H9 (cell line): ENCODE results near the gene RASA2. TPM values are rescaled to one million over a fixed set of nuclear protein-coding genes. Genes with fewer than 3 reads are reported as not detected.

Experiments
- DNase-seq: peaks from one replicate; pipeline ENCODE4 v3.0.0-alpha.2; 2017
- H2AFZ ChIP-seq: one replicate; pipeline ENCODE4 v1.6.1; 2013; ENCODE audit warnings: mild to moderate bottlenecking, low read length, control low read depth, moderate library complexity
- H2AK5ac ChIP-seq: 2 replicates; pipeline ENCODE4 v1.6.1; 2013; ENCODE audit warnings: low read length, control low read depth, mixed read lengths; ENCODE audit not compliant: insufficient read length
- H2BK120ac ChIP-seq: one replicate; pipeline ENCODE4 v1.6.1; 2013; ENCODE audit warnings: low read depth, mild to moderate bottlenecking, low read length, control low read depth, inconsistent platforms; ENCODE audit not compliant: poor library complexity, severe bottlenecking
- H2BK12ac ChIP-seq: 2 replicates; pipeline ENCODE4 v1.6.1; 2013; ENCODE audit warnings: low read length, control low read depth, mixed read lengths, low read depth; ENCODE audit not compliant: insufficient read length
- H2BK15ac ChIP-seq: 2 replicates; pipeline ENCODE4 v1.6.1; 2013; ENCODE audit warnings: low read depth, low read length, control low read depth
- H2BK20ac ChIP-seq: one replicate; pipeline ENCODE4 v1.6.1; 2013; ENCODE audit warnings: low read depth, mild to moderate bottlenecking, low read length, control low read depth, inconsistent platforms; ENCODE audit not compliant: poor library complexity, severe bottlenecking
- H2BK5ac ChIP-seq: 2 replicates; pipeline ENCODE4 v1.6.1; 2013; ENCODE audit warnings: low read length, control low read depth, mixed read lengths; ENCODE audit not compliant: insufficient read length
- H3K14ac ChIP-seq: 2 replicates; pipeline ENCODE4 v1.6.1; 2013; ENCODE audit warnings: low read length, control low read depth; ENCODE audit not compliant: insufficient read depth
- H3K18ac ChIP-seq: 2 replicates; pipeline ENCODE4 v1.6.1; 2013; ENCODE audit warnings: low read depth, mild to moderate bottlenecking, mixed read lengths, low read length, control low read depth; ENCODE audit not compliant: insufficient read length
- H3K23ac ChIP-seq: 2 replicates; pipeline ENCODE4 v1.6.1; 2013; ENCODE audit warnings: low read length, control low read depth, mixed read lengths, low read depth; ENCODE audit not compliant: insufficient read length
- H3K23me2 ChIP-seq: 2 replicates; pipeline ENCODE4 v1.6.1; 2013; ENCODE audit warnings: low read depth, mild to moderate bottlenecking, mixed read lengths, low read length, control low read depth; ENCODE audit not compliant: insufficient read length, poor library complexity, severe bottlenecking
- H3K27ac ChIP-seq: 2 replicates; pipeline ENCODE4 v1.5.1; 2013; ENCODE audit warnings: low read length, control low read depth, mixed read lengths, low read depth; ENCODE audit not compliant: insufficient read length
- H3K27me3 ChIP-seq: 2 replicates; pipeline ENCODE4 v1.6.1; 2013; ENCODE audit warnings: low read length, control low read depth, inconsistent platforms; ENCODE audit not compliant: insufficient read depth
- H3K4ac ChIP-seq: 2 replicates; pipeline ENCODE4 v1.6.1; 2013; ENCODE audit warnings: low read depth, mild to moderate bottlenecking, control low read depth, inconsistent platforms, low read length, moderate library complexity
- H3K4me1 ChIP-seq: 2 replicates; pipeline ENCODE4 v1.6.1; 2013; ENCODE audit warnings: low read length, control low read depth, inconsistent platforms; ENCODE audit not compliant: insufficient read depth
- H3K4me2 ChIP-seq: 2 replicates; pipeline ENCODE4 v1.6.1; 2013; ENCODE audit warnings: low read length, control low read depth, mixed read lengths; ENCODE audit not compliant: insufficient read length, insufficient read depth
- H3K56ac ChIP-seq: 2 replicates; pipeline ENCODE4 v1.6.1; 2013; ENCODE audit warnings: low read depth, mild to moderate bottlenecking, mixed read lengths, low read length, control low read depth; ENCODE audit not compliant: insufficient read length
- H3K79me1 ChIP-seq: 2 replicates; pipeline ENCODE4 v1.6.1; 2013; ENCODE audit warnings: low read depth, mild to moderate bottlenecking, moderate library complexity, low read length, control low read depth, inconsistent platforms; ENCODE audit not compliant: insufficient read depth, poor library complexity, severe bottlenecking
- H3K79me2 ChIP-seq: 2 replicates; pipeline ENCODE4 v1.6.1; 2013; ENCODE audit warnings: low read length, control low read depth, inconsistent platforms; ENCODE audit not compliant: insufficient read depth
- H3K9ac ChIP-seq: 2 replicates; pipeline ENCODE4 v1.6.1; 2013; ENCODE audit warnings: low read length, control low read depth, mixed read lengths; ENCODE audit not compliant: insufficient read length; ENCODE audit errors: extremely low read depth
- H3K9me3 ChIP-seq: one replicate; pipeline ENCODE4 v1.6.1; 2013; ENCODE audit warnings: low read depth, low read length, inconsistent platforms; ENCODE audit not compliant: control insufficient read depth
- H3T11ph ChIP-seq: one replicate; pipeline ENCODE4 v1.6.1; 2013; ENCODE audit warnings: mild to moderate bottlenecking, low read length, control low read depth, inconsistent platforms
- H4K20me1 ChIP-seq: one replicate; pipeline ENCODE4 v1.6.1; 2013; ENCODE audit not compliant: control insufficient read depth, insufficient read length, insufficient read depth
- H4K5ac ChIP-seq: 2 replicates; pipeline ENCODE4 v1.6.1; 2013; ENCODE audit warnings: low read depth, mild to moderate bottlenecking, mixed read lengths, low read length, control low read depth; ENCODE audit not compliant: insufficient read length
- H4K8ac ChIP-seq: replicated peaks from 2 replicates; pipeline ENCODE4 v1.6.1; 2013; ENCODE audit warnings: low read length, control low read depth, mixed read lengths, low read depth; ENCODE audit not compliant: insufficient read length
- H4K91ac ChIP-seq: 2 replicates; pipeline ENCODE4 v1.6.1; 2013; ENCODE audit warnings: low read depth, mild to moderate bottlenecking, moderate library complexity, mixed read lengths, low read length, control low read depth; ENCODE audit not compliant: insufficient read length
- H3K27ac Mint-ChIP-seq, 3 experiments: 2 replicates in 2 of 3; 3 replicates in 1 of 3; pipeline ENCODE4 v1.8.0; 2020 to 2021; ENCODE audit warnings: mixed read lengths in 3 of 3, mild to moderate bottlenecking in 1 of 3, moderate library complexity in 1 of 3
- H3K27me3 Mint-ChIP-seq: 2 replicates; pipeline ENCODE4 v1.8.0; 2021; ENCODE audit warnings: low read depth, mild to moderate bottlenecking, moderate library complexity, mixed read lengths
- H3K36me3 Mint-ChIP-seq, 3 experiments: 2 replicates in 2 of 3; 3 replicates in 1 of 3; pipeline ENCODE4 v1.8.0; 2020 to 2021; ENCODE audit warnings: low read depth in 3 of 3, mixed read lengths in 3 of 3; ENCODE audit not compliant: insufficient read depth in 1 of 3
- H3K4me1 Mint-ChIP-seq, 2 experiments: 2 replicates each; pipeline ENCODE4 v1.8.0; 2020; ENCODE audit warnings: mixed read lengths in 2 of 2
- H3K4me3 Mint-ChIP-seq, 2 experiments: 2 replicates in 1 of 2; 3 replicates in 1 of 2; pipeline ENCODE4 v1.8.0; 2020 to 2021; ENCODE audit warnings: mild to moderate bottlenecking in 2 of 2, mixed read lengths in 2 of 2, moderate library complexity in 1 of 2
- H3K9me3 Mint-ChIP-seq, 2 experiments: 2 replicates in 1 of 2; 3 replicates in 1 of 2; pipeline ENCODE4 v1.8.0; 2020; ENCODE audit warnings: mild to moderate bottlenecking in 2 of 2, mixed read lengths in 2 of 2, moderate library complexity in 1 of 2
- CTCF ChIP-seq: fragments of 200-600 bp; sonication (generic); conservative IDR thresholded peaks from 3 replicates; pipeline ENCODE4 v1.8.0; 2021; ENCODE audit warnings: antibody characterized with exemption, mild to moderate bottlenecking
- WGBS: extraction: QIAGEN DNeasy Blood & Tissue Kit; methylation state at CpG from one replicate; pipeline ENCODE4 v1.1.7; 2013; ENCODE audit warnings: missing lambda C conversion rate, low lambda C conversion rate, mixed read lengths; ENCODE audit not compliant: insufficient read length; ENCODE audit errors: extremely low coverage; 5-methylcytosine and 5-hydroxymethylcytosine counted together
- total RNA-seq: library from RNA; stranded (reverse); gene quantifications from 2 replicates; pipeline ENCODE4 v1.2.1, GENCODE V29; 2021

The RASA2 gene
- total RNA-seq, 1 experiment from 2014 or later, result 24.4 TPM

GRCh38 chr3:141610939-141611338 is 124.1 kb downstream of the RASA2 start:
- H3K9ac ChIP-seq, result no peak overlapping the region
- no peaks in the 10 kb centered on the region for H3K23me2 ChIP-seq
- no peak overlapping the region for H3K4me2 ChIP-seq
- Mint-ChIP-seq H3K27me3 (no peaks in the 10 kb centered on the region), H3K4me3 (no peak overlapping the region; a peak in 1 of 5 replicates), H3K27ac (peak overlapping the region; percentile 36 to 91 (median 88); a peak in 6 of 7 replicates), H3K4me1 (peaks cover 9 to 12% of the 10 kb centered on the region in 2 experiments), H3K9me3 (no peaks in the 10 kb centered on the region), H3K36me3 (peaks cover 2 to 23% (median 21%) of the 10 kb centered on the region in 3 experiments; a peak in 6 of 7 replicates)
- DNase-seq, result no peak
- no peak overlapping the region for H2BK15ac ChIP-seq
- H2BK12ac ChIP-seq, result no peak overlapping the region
- no peak overlapping the region for H2AK5ac ChIP-seq
- no peaks in the 10 kb centered on the region for H3K9me3 ChIP-seq
- H3T11ph ChIP-seq, result no peak overlapping the region
- no peak overlapping the region for H4K5ac ChIP-seq
- H4K91ac ChIP-seq, result no peak overlapping the region
- no peaks in the 10 kb centered on the region for H3K79me1 ChIP-seq
- H3K23ac ChIP-seq, result no peak overlapping the region
- no peaks in the 10 kb centered on the region for H3K79me2 ChIP-seq
- H3K4me1 ChIP-seq, result no peaks in the 10 kb centered on the region; the same call in 1 of the 2 replicates
- no peak overlapping the region for H3K4ac ChIP-seq
- no peaks in the 10 kb centered on the region for H4K20me1 ChIP-seq
- no peak overlapping the region for H2BK5ac ChIP-seq
- H3K56ac ChIP-seq, result no peak overlapping the region
- H3K27me3 ChIP-seq, result no peaks in the 10 kb centered on the region
- H3K18ac ChIP-seq, result no peak overlapping the region
- no peak overlapping the region for H4K8ac ChIP-seq
- TF ChIP-seq CTCF, result no peak
- no peak overlapping the region for H3K14ac ChIP-seq
- no peak overlapping the region for H2AFZ ChIP-seq
- H3K27ac ChIP-seq, result no peak overlapping the region
- no CpG with 5 or more reads among the region's 1 CpG for WGBS
- no peak overlapping the region for H2BK120ac ChIP-seq
- H2BK20ac ChIP-seq, result no peak overlapping the region
